HepG2 (cell line): ENCODE results near the gene TSPAN9. TPM values are rescaled to one million over a fixed set of nuclear protein-coding genes. Genes with fewer than 3 reads are reported as not detected.

ENCODE experiments used
- ATRX ChIP-seq: sonication (generic); formaldehyde crosslinking; IDR thresholded peaks from 2 replicates; pipeline ENCODE4 v1.4.0; 2020; ENCODE audit warnings: missing genetic modification reagents, borderline replicate concordance
- CENPBD1 ChIP-seq: sonication (generic); formaldehyde crosslinking; IDR thresholded peaks from 2 replicates; pipeline ENCODE4 v1.8.0; 2022; ENCODE audit warnings: missing genetic modification reagents, low read depth, mild to moderate bottlenecking, borderline replicate concordance
- EED ChIP-seq: sonication (generic); formaldehyde crosslinking; IDR thresholded peaks from 2 replicates; pipeline ENCODE4 v1.5.0; 2020; ENCODE audit warnings: mild to moderate bottlenecking, missing genetic modification reagents
- ETV5 ChIP-seq: IDR thresholded peaks from 2 replicates; pipeline ENCODE4 v1.6.1; 2018; ENCODE audit warnings: missing biosample characterization, missing genetic modification reagents, inconsistent platforms, borderline replicate concordance
- FUBP1 ChIP-seq: sonication (generic); formaldehyde crosslinking; IDR thresholded peaks from 2 replicates; pipeline ENCODE4 v1.5.1; 2020; ENCODE audit warnings: missing genetic modification reagents, mild to moderate bottlenecking, borderline replicate concordance
- GATAD2A ChIP-seq: IDR thresholded peaks from 2 replicates; pipeline ENCODE4 v1.6.1; 2016
- HNRNPK ChIP-seq: fragments of 200-400 bp; formaldehyde crosslinking; IDR thresholded peaks from 2 replicates; pipeline ENCODE4 v1.6.1; 2018; ENCODE audit warnings: low read length, low read depth, moderate library complexity, mild to moderate bottlenecking; ENCODE audit not compliant: poor library complexity, severe bottlenecking
- HOXA5 ChIP-seq: sonication (generic); formaldehyde crosslinking; IDR thresholded peaks from 2 replicates; pipeline ENCODE4 v1.4.0; 2020; ENCODE audit warnings: missing genetic modification reagents
- MNT ChIP-seq: fragments of 450-650 bp; IDR thresholded peaks from 2 replicates; pipeline ENCODE4 v1.6.1; 2016
- POLR2G ChIP-seq: fragments of 200-400 bp; formaldehyde crosslinking; IDR thresholded peaks from 2 replicates; pipeline ENCODE4 v1.6.1; 2018; ENCODE audit warnings: mild to moderate bottlenecking, low read depth, low read length, moderate library complexity
- PRDM15 ChIP-seq: sonication (generic); formaldehyde crosslinking; IDR thresholded peaks from 2 replicates; pipeline ENCODE4 v1.4.0; 2020; ENCODE audit warnings: missing genetic modification reagents
- SUZ12 ChIP-seq: fragments of 150-350 bp; IDR thresholded peaks from 2 replicates; pipeline ENCODE4 v1.6.1; 2014; ENCODE audit warnings: low read depth, low read length
- THRA ChIP-seq: sonication (generic); formaldehyde crosslinking; IDR thresholded peaks from 2 replicates; pipeline ENCODE4 v1.4.0; 2020; ENCODE audit warnings: missing genetic modification reagents, borderline replicate concordance
- ZBTB34 ChIP-seq: sonication (generic); formaldehyde crosslinking; IDR thresholded peaks from 2 replicates; pipeline ENCODE4 v1.8.0; 2022; ENCODE audit warnings: mild to moderate bottlenecking, missing genetic modification reagents
- ZNF205 ChIP-seq: IDR thresholded peaks from 2 replicates; pipeline ENCODE4 v1.6.1; 2018; ENCODE audit warnings: missing biosample characterization, missing genetic modification reagents
- ZNF274 ChIP-seq: sonication (generic); formaldehyde crosslinking; IDR thresholded peaks from 2 replicates; pipeline ENCODE4 v1.5.1; 2020; ENCODE audit warnings: mild to moderate bottlenecking, missing genetic modification reagents
- ZNF773 ChIP-seq: sonication (generic); formaldehyde crosslinking; IDR thresholded peaks from 2 replicates; pipeline ENCODE4 v1.4.0; 2020; ENCODE audit warnings: missing genetic modification reagents, borderline replicate concordance
- ZSCAN31 ChIP-seq: sonication (generic); formaldehyde crosslinking; IDR thresholded peaks from 2 replicates; pipeline ENCODE4 v1.5.0; 2020; ENCODE audit warnings: low read depth, mild to moderate bottlenecking, missing genetic modification reagents
- polyA plus RNA-seq, 8 experiments: library from polyadenylated mRNA; depleted of rRNA in 3 of 8; stranded (reverse) in 7 of 8; unstranded in 1 of 8; fragments of >200 nt; fragmentation: Illumina TruSeq in 4 of 8; extraction: Trizol in 4 of 8; gene quantifications; 2 replicates each; pipeline versions ENCODE4 v1.2.1 to v1.2.3, GENCODE V29; 2011 to 2016; ENCODE audit warnings: low read depth in 4 of 8, missing spikeins in 1 of 8, mixed read lengths in 1 of 8; ENCODE audit not compliant: insufficient read depth in 1 of 8
- total RNA-seq, 5 experiments: library from RNA; depleted of rRNA; stranded (reverse); fragments of >200 nt; fragmentation: Illumina TruSeq; extraction: Trizol; gene quantifications; 2 replicates each; pipeline ENCODE4 v1.2.3, GENCODE V29; 2016; ENCODE audit warnings: low read depth in 1 of 5

TSPAN9 gene
- total and polyA plus RNA-seq, 2 of the 13 experiments (the other 11 are each of a cell fraction or from before 2014, with no cell fraction given) = 18.1 to 42.3 TPM

GRCh38 chr12:3076730-3077571 is at the start of gene TSPAN9 (continued):
- TF ChIP-seq CENPBD1 (CRISPR knock-in tag) (no peak), ZBTB34 (CRISPR knock-in tag) (no peak), HOXA5 (CRISPR knock-in tag) (no peak; the same call in 1 of the 2 replicates), EED (no peak), ZNF773 (CRISPR knock-in tag) (no peak; the same call in 1 of the 2 replicates), GATAD2A (no peak), ETV5 (CRISPR knock-in tag) (peak; percentile 34; the same call in 1 of the 2 replicates), THRA (CRISPR knock-in tag) (no peak), ZSCAN31 (CRISPR knock-in tag) (peak; percentile 25; the same call in 1 of the 2 replicates), ATRX (CRISPR knock-in tag) (no peak), POLR2G (peak; percentile 74; the same call in 1 of the 2 replicates), FUBP1 (CRISPR knock-in tag) (no peak), SUZ12 (no peak), ZNF205 (0 out of 2 replicates have a peak, but pooled peaks have one; percentile 47), ZNF274 (CRISPR knock-in tag) (peak; percentile 85; the same call in 1 of the 2 replicates), MNT (no peak), PRDM15 (CRISPR knock-in tag) (no peak), HNRNPK (peak; percentile 84)
